HG03095 (cell line): Measurements from ENCODE around the gene EEF2KMT.
A peak's percentile ranks its signal among the peaks of the same experiment; 100 is the strongest.
"Not testable (repeated sequence)": the region's sequence is repeated elsewhere in the genome, so short reads cannot be mapped to it uniquely, and the experiment has no call there.

Experiments
- ATAC-seq: cut with Tn5 transposase; IDR thresholded peaks from one replicate; pipeline ENCODE4 v1.9.1; 2021; ENCODE audit warnings: moderate library complexity; ENCODE audit not compliant: unreplicated experiment

Gene EEF2KMT

DNA sequence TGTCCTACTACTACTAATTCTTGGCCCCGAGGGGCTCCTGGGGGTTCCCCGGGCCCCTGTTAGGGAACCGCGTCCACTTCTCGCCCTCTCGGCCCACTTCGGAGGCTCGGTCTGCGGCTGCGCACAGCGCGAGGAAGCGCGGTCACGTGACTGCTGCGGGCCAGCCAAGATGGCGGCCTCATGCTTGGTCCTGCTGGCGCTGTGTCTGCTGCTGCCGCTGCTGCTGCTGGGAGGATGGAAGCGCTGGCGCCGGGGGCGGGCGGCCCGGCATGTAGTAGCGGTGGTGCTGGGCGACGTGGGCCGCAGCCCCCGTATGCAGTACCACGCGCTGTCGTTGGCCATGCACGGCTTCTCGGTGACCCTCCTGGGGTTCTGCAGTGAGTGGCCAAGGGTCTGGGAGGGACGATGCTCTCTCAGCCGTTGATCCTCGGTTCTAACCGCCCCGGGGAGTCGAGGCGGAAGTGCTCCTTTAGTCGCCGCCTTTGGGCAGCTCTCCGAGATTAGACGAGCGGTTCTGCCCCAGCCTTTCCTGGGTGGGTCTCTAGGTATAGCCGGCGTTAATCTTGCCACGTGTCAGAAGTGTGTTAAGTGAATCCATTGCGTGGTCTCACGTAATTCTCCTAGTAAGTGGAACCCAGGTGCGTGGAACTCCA, 25.8 kb downstream of the EEF2KMT start, which contains the start of gene ALG1:
Gene ALG1 (plus strand): TSS at position 163 of the 653 bp plus-strand sequence. CDS start 7 bp downstream, at position 170.
- ATAC-seq, result peak; percentile 77

DNA sequence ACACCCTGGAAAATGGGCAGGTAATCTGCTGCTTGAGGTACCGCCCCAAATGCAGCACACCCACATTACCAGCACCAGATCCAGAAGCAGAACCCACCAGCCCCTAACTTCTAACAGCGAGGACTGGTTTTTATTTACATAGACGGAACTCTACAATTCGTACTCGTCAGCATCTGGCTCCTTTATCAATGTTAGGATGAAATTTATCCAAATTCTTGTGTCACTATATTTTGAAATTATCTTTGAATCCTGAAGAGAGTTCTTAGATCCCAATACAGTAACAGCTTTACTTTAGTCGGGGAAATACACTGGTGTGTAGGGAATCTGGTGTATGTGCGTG, 26.3 kb downstream of the EEF2KMT start:
- ATAC-seq, result no peak

- no peak for ATAC-seq
These were observed 27.0 kb downstream of the EEF2KMT start for GRCh38 chr16:5070431-5071186.

DNA sequence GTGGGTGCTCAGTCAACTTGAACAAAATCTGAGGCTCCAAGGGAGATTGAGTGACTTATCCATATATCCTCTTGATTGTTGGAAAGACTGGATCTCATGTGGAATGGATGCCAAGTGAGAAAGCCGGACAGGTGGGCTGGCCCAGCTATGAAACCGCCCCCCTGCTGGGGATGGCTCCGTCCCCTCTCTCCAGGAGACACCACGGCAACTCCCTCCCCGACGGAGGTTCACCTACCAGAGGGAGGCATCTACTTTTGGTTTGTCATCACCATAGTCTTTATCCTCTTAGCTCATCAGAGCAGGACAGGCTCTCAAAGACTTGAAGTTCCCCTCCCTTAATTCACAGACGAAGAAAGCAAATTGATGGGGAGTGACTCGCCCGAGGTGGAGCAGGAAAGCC, 27.7 kb downstream of the EEF2KMT start:
- ATAC-seq, result no peak

GRCh38 chr16:5069048-5069447, 28.5 kb downstream of the EEF2KMT start:
- no peak for ATAC-seq

- ATAC-seq, result no peak
These were observed 31.1 kb downstream of the EEF2KMT start for GRCh38 chr16:5066511-5066910.

DNA sequence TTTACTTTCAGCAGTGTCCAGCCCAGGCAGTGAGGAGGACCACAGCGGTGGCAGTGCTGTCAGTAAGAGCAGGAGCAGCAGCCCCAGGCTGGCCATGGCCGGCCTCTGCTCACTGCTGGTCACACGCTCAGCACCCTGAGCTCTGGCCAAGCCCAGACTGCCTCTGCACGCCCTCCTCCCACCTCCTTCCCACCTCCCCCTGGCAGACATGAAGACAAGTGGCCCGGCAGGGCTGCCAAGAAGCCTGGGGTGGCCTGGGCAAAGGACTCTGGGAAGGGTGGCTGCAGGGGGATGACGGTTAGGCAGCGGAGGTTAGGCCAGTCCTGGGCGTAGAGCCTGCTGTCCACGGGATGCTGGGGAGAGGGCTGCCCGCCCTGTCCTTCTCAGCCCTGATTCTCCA, 31.8 kb downstream of the EEF2KMT start, which contains the start of gene C16orf89:
Gene C16orf89 (minus strand): TSS at position 144 of the 400 bp plus-strand sequence. CDS start 48 bp downstream, at position 96.
- no peak for ATAC-seq

DNA sequence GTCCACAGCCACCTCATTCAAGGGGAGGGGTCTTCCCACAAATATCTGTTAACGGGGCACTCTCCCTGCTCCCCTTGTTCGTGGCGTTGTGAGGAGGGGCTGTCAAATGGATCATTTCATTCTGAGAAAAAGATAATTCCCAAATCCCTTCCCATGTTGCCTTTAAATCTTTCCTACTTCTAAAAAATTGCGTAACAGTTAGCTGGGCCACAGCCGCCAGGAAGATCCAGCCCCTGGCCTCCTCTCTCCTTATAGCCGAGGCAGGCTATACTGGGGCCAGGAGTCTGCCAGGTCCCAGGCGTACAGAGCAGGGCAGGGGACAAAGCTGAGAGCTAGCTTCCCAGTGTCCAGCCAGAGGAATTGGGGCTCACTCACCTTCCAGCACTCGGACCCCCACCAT, 32.3 kb downstream of the EEF2KMT start:
- ATAC-seq, result no peak

DNA sequence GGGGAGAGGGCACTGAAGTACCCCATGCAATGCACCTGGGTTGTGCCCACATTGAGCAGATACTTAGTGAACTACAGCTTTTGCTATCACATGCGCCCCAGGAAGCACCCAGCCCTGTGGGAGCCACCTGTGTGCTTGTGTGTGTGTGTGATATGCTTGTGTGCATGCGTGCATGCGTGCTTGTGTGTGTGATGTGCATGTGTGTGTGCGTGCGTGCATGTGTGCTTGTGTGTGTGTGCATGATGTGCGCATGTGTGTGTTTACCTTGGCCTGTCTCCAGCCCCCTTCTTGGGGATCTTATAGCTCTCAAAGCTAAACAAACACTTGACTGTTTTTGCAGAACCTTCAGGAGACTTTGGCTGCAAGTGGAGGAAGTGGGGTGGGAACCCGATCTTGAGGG, 32.7 kb downstream of the EEF2KMT start:
- ATAC-seq, result no peak

GRCh38 chr16:5062790-5063765, 34.5 kb downstream of the EEF2KMT start:
- ATAC-seq, result no peak

DNA sequence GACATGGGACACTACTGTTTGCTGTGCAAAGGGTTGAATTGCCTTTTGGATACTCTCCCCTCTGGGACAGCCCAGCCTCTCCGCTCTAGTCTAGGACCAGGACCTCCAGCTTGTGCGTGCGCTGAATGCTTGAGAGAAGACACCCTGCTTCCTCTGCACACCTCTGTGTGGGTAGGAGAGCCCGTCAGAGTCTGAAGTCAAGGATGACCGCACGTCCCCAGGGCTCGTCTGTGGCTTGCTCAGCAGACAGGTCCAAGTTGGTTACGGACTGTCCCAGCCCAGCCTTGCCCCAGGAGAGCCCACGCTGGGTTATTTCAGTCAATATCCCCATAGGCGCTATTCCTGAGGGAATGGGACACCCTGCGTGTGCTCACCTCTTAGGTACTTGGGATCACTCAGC, 35.5 kb downstream of the EEF2KMT start:
- peak; percentile 82 for ATAC-seq

- ATAC-seq, result no peak
These were observed 37.4 kb downstream of the EEF2KMT start for GRCh38 chr16:5060073-5060641.

GRCh38 chr16:5059386-5060072, 38.1 kb downstream of the EEF2KMT start:
- ATAC-seq, result no peak

GRCh38 chr16:5058476-5058875, 39.1 kb downstream of the EEF2KMT start:
- ATAC-seq, result no peak

DNA sequence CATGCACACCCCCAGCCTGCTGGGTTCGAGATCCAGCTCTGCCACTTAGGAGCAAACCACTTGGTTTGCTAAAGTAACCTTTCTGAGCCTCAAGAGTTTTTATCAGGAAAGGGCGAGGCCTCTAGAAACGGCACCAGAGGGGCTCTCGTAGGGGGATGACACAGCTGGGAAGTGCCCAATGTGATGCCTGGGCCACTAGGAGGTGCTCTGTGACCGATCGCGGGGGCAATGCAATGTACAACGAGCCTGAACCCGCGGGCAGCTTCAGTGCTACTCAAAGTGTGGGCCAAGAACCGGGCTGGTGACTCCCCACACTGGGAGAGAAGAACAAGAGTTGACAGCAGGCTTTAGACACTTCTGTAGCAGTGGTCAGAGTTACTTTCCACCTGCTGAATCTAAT, 41.2 kb downstream of the EEF2KMT start:
- ATAC-seq, result no peak

- no peak for ATAC-seq
These were observed 42.4 kb downstream of the EEF2KMT start for GRCh38 chr16:5054876-5055865.

DNA sequence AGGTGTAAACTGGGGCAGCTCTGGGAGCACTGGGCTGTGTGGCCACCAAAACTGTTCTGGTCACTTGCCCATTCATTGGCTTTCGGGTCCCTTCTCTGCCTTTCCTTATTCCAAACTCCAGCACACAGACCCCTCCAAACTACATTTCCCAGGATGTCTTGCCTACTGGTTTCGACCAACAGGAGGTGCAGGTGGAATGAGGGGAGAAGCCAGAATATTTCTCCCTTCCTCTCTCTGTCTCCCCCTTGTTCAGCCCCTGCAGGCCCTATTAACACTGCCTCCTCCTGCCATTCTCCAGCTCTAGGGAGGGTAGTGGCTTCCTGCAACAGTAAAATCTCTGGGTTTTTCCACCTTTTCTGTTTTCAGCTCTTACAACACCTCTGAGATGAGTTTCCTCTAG, 50.7 kb downstream of the EEF2KMT start:
- ATAC-seq, result no peak

DNA sequence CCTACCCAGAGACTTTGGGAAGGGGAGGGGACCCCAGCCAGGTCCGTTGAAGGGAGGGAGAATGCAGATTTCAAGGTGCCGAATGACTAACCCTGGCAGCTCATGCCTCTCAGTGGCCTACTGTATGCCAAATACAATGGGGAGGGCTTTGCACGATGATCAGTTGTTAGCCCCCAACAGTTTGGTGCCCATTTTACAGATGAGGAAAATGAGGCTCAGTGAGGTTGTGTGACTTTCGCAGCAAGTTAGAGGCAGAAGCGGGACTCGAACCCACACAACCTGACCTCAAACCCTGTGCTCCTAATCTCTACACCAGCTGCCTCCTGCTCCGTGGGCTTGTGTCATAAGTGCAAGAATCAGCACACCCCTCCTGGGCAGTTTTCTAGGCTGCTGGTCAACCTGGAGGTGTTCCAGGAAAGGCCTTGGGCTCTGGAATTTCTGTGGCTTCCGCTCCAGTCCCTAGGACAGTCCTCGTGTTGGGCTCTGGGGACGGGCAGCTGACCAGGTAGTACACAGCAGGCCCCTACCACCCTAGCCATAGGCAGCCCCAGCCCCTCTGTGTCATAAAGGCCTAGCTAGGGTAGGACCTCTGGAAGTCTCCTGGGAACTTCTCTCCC, 52.0 kb downstream of the EEF2KMT start:
- ATAC-seq, result no peak

- not testable (repeated sequence) for ATAC-seq
These were observed 53.0 kb downstream of the EEF2KMT start for GRCh38 chr16:5044581-5044980.
